Stomach smooth muscle (tissue), 2 donors: ENCODE results near the gene SEL1L3.
"Not testable (repeated sequence)": the region's sequence is repeated elsewhere in the genome, so short reads cannot be mapped to it uniquely, and the experiment has no call there.

ENCODE experiments used
- H3K27ac ChIP-seq: one replicate; pipeline ENCODE4 v1.7.0; 2013; ENCODE audit warnings: mild to moderate bottlenecking, low read length, inconsistent platforms
- H3K27me3 ChIP-seq, 2 donors: one replicate each; pipeline ENCODE4 v1.7.0; 2013; ENCODE audit warnings: low read length in 2 of 2; ENCODE audit not compliant: insufficient read depth in 2 of 2, control insufficient read depth in 1 of 2
- H3K36me3 ChIP-seq, 2 donors: one replicate each; pipeline ENCODE4 v1.7.0; 2013; ENCODE audit warnings: low read length in 2 of 2; ENCODE audit not compliant: control insufficient read depth in 2 of 2, insufficient read depth in 2 of 2
- H3K4me1 ChIP-seq: one replicate; pipeline ENCODE4 v1.7.0; 2013; ENCODE audit warnings: low read length; ENCODE audit not compliant: control insufficient read depth, insufficient read depth
- H3K4me3 ChIP-seq, 2 donors: one replicate each; pipeline ENCODE4 v1.7.0; 2013; ENCODE audit warnings: low read length in 2 of 2
- H3K9ac ChIP-seq, 2 donors: one replicate each; pipeline ENCODE4 v1.7.0; 2013; ENCODE audit warnings: low read length in 2 of 2, mild to moderate bottlenecking in 1 of 2
- H3K9me3 ChIP-seq, 2 donors: one replicate each; pipeline ENCODE4 v1.7.0; 2013; ENCODE audit warnings: low read length in 2 of 2; ENCODE audit not compliant: control insufficient read depth in 2 of 2
- donor health status: healthy.
- donor health status: Pancreatic carcinoma.

The SEL1L3 gene

GRCh38 chr4:25862411-25863346 is at the start of gene SEL1L3:
SEL1L3 (minus strand) TSS chr4:25862988; CDS start chr4:25862836, 152 bp downstream.
- Histone ChIP-seq H3K27ac (no peak within 1 kb of the TSS), H3K27me3 (peaks cover 13 to 32% of the 10 kb centered on the region in 2 donors), H3K36me3 (no peaks in the 10 kb centered on the region), H3K9me3 (no peaks in the 10 kb centered on the region), H3K4me3 (peak within 1 kb of the TSS; percentile 66 to 68), H3K4me1 (peaks cover 4% of the 10 kb centered on the region), H3K9ac (peak within 1 kb of the TSS in 1 of 2 donors; percentile 39)

- Histone ChIP-seq H3K9ac (no peak overlapping the region), H3K9me3 (no peaks in the 10 kb centered on the region), H3K4me3 (no peak overlapping the region), H3K27ac (no peak overlapping the region), H3K4me1 (peaks cover 24% of the 10 kb centered on the region), H3K36me3 (no peaks in the 10 kb centered on the region), H3K27me3 (no peaks in the 10 kb centered on the region)
Observed at GRCh38 chr4:25911356-25911755, 48.6 kb upstream of the SEL1L3 start.

GRCh38 chr4:25908491-25908901 is 45.7 kb upstream of the SEL1L3 start:
- Histone ChIP-seq H3K27me3 (no peaks in the 10 kb centered on the region), H3K9ac (no peak overlapping the region), H3K4me1 (peaks cover 9% of the 10 kb centered on the region), H3K36me3 (no peaks in the 10 kb centered on the region), H3K4me3 (no peak overlapping the region), H3K9me3 (no peaks in the 10 kb centered on the region), H3K27ac (no peak overlapping the region)

- H3K4me1 ChIP-seq, H3K27ac ChIP-seq, H3K9ac ChIP-seq, H3K4me3 ChIP-seq, H3K36me3 ChIP-seq, H3K9me3 ChIP-seq, H3K27me3 ChIP-seq: not testable (repeated sequence)
Observed at GRCh38 chr4:25906113-25906512, 43.3 kb upstream of the SEL1L3 start.

- Histone ChIP-seq H3K4me1 (no peaks in the 10 kb centered on the region), H3K9ac (no peak overlapping the region), H3K27me3 (no peaks in the 10 kb centered on the region), H3K4me3 (no peak overlapping the region), H3K36me3 (no peaks in the 10 kb centered on the region), H3K27ac (no peak overlapping the region), H3K9me3 (no peaks in the 10 kb centered on the region)
Observed at GRCh38 chr4:25905371-25905770, 42.6 kb upstream of the SEL1L3 start.

GRCh38 chr4:25904748-25905082 is 41.9 kb upstream of the SEL1L3 start:
- no peaks in the 10 kb centered on the region for H3K36me3 ChIP-seq
- no peak overlapping the region for H3K4me3 ChIP-seq
- H3K27ac ChIP-seq: no peak overlapping the region
- H3K9ac ChIP-seq: no peak overlapping the region
- no peaks in the 10 kb centered on the region for H3K4me1 ChIP-seq
- H3K9me3 ChIP-seq: no peaks in the 10 kb centered on the region
- H3K27me3 ChIP-seq: no peaks in the 10 kb centered on the region

- Histone ChIP-seq H3K27ac (no peak overlapping the region), H3K9me3 (no peaks in the 10 kb centered on the region), H3K27me3 (no peaks in the 10 kb centered on the region), H3K9ac (no peak overlapping the region), H3K4me3 (no peak overlapping the region), H3K4me1 (no peaks in the 10 kb centered on the region), H3K36me3 (no peaks in the 10 kb centered on the region)
Observed at GRCh38 chr4:25903900-25904747, 41.3 kb upstream of the SEL1L3 start.

GRCh38 chr4:25901030-25901430 is 38.2 kb upstream of the SEL1L3 start:
- no peaks in the 10 kb centered on the region for H3K9me3 ChIP-seq
- H3K27ac ChIP-seq: no peak overlapping the region
- H3K4me3 ChIP-seq: no peak overlapping the region
- no peaks in the 10 kb centered on the region for H3K4me1 ChIP-seq
- no peaks in the 10 kb centered on the region for H3K27me3 ChIP-seq
- H3K36me3 ChIP-seq: no peaks in the 10 kb centered on the region
- no peak overlapping the region for H3K9ac ChIP-seq

GRCh38 chr4:25900310-25900709 is 37.5 kb upstream of the SEL1L3 start:
- Histone ChIP-seq H3K9me3 (no peaks in the 10 kb centered on the region), H3K27ac (no peak overlapping the region), H3K36me3 (no peaks in the 10 kb centered on the region), H3K4me1 (no peaks in the 10 kb centered on the region), H3K9ac (no peak overlapping the region), H3K27me3 (no peaks in the 10 kb centered on the region), H3K4me3 (no peak overlapping the region)

GRCh38 chr4:25896776-25897539 is 34.2 kb upstream of the SEL1L3 start:
- H3K9ac ChIP-seq: no peak overlapping the region
- H3K36me3 ChIP-seq: no peaks in the 10 kb centered on the region
- no peaks in the 10 kb centered on the region for H3K4me1 ChIP-seq
- H3K27me3 ChIP-seq: no peaks in the 10 kb centered on the region
- no peak overlapping the region for H3K4me3 ChIP-seq
- no peak overlapping the region for H3K27ac ChIP-seq
- no peaks in the 10 kb centered on the region for H3K9me3 ChIP-seq
